Measurements from ENCODE around the gene ADCY10. TPM values are rescaled to one million over a fixed set of nuclear protein-coding genes. Genes with fewer than 3 reads are reported as not detected.
A peak's percentile ranks its signal among the peaks of the same experiment; 100 is the strongest.

The ADCY10 gene
- total RNA-seq, 1 donor from 2014 or later = 0.26 TPM

DNA sequence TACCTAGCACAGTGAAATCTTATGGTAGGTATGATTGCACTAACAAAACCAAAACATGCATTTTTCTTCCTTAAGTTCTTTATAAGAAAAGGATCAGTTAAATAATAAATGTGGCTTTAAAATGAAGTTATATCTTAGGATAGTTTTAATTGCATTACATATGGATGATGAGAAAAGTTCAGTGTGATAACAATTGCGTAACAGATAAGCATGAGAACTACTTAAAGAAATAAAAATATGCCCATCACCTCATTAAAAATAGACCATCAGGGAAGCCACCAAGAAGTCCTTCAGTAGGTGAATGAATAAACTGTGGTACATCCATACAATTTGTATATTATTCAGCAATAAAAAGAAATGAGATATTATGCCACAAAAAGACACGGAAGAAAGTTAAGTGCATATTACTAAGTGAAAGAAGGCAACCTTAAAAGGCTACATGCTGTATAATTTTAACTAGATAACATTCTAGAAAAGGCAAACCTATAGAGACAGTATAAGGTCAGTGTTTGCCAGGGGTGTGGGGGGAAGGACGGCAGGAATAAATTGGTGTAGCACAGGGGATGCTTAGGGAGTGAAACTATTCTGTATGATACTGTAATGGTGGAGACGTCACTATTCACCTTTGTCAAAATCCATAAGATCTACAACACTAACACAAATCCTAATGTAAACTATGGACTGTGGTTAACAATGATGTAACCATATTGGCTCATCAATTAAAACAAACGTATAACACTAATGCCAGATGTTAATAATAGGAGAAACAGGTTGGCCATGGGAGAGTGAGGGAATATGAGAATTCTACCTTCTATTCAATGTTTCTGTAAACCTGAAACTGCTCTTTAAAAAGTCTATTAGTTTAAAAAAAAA is 149.2 kb downstream of the ADCY10 start:
- Histone ChIP-seq H3K36me3 (ENCODE audit: control insufficient read depth, insufficient read depth, low read length) (peaks cover 5% of the 10 kb centered on the region), H3K4me3 (ENCODE audit: low read depth, low read length) (no peak overlapping the region), H3K27me3 (ENCODE audit: control insufficient read depth, insufficient read depth, low read length) (no peaks in the 10 kb centered on the region)
- TF ChIP-seq, protein P1, sequence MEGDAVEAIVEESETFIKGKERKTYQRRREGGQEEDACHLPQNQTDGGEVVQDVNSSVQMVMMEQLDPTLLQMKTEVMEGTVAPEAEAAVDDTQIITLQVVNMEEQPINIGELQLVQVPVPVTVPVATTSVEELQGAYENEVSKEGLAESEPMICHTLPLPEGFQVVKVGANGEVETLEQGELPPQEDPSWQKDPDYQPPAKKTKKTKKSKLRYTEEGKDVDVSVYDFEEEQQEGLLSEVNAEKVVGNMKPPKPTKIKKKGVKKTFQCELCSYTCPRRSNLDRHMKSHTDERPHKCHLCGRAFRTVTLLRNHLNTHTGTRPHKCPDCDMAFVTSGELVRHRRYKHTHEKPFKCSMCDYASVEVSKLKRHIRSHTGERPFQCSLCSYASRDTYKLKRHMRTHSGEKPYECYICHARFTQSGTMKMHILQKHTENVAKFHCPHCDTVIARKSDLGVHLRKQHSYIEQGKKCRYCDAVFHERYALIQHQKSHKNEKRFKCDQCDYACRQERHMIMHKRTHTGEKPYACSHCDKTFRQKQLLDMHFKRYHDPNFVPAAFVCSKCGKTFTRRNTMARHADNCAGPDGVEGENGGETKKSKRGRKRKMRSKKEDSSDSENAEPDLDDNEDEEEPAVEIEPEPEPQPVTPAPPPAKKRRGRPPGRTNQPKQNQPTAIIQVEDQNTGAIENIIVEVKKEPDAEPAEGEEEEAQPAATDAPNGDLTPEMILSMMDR (IDR thresholded peaks at IDR 0.05; ENCODE audit: insufficient read depth, low read length, severe bottlenecking) = no peak
- FAIRE-seq (no peak), DNase-seq (ENCODE audit: low read depth) (no peak)

DNA sequence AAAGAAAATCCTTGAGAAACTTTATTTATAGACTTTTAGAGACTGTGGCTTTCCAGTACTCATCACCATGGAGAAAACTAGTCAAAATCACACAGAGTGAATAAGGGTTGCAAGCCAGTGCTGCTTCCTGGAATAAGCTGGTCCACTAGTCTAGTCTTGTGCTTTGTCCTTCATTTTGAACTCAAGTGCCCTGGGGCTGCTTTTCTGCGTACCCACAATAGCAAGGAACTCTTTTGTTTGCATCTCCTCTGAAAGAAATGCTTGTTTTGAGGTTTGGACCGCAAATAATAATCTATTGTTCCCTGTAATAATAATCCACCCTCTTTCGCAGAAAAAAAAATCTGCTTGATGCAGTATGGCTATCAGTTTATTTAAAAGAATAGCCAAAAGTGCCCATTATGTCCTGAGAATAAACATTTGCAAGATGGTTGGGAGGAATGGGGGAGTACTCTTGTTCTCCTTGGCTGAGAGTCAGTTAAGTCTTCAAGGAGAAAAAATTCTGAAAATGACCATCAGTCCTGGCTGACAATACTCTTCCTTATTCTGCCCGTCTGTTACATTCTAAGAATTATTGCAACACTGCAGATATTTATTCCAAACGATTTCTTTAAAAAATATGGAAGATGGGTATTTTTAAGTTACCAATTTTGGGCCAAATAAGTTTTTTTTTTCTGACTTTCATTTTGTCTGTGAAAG is 150.3 kb downstream of the ADCY10 start:
- H3K36me3 ChIP-seq (ENCODE audit: control insufficient read depth, insufficient read depth, low read length) = peaks cover 5% of the 10 kb centered on the region
- no peak for FAIRE-seq
- H3K27me3 ChIP-seq (ENCODE audit: control insufficient read depth, insufficient read depth, low read length) = no peaks in the 10 kb centered on the region
- peak; percentile 57 for DNase-seq (ENCODE audit: low read depth)
- TF ChIP-seq, protein P1 (IDR thresholded peaks at IDR 0.05; ENCODE audit: insufficient read depth, low read length, severe bottlenecking) = no peak
- no peak overlapping the region for H3K4me3 ChIP-seq (ENCODE audit: low read depth, low read length)

DNA sequence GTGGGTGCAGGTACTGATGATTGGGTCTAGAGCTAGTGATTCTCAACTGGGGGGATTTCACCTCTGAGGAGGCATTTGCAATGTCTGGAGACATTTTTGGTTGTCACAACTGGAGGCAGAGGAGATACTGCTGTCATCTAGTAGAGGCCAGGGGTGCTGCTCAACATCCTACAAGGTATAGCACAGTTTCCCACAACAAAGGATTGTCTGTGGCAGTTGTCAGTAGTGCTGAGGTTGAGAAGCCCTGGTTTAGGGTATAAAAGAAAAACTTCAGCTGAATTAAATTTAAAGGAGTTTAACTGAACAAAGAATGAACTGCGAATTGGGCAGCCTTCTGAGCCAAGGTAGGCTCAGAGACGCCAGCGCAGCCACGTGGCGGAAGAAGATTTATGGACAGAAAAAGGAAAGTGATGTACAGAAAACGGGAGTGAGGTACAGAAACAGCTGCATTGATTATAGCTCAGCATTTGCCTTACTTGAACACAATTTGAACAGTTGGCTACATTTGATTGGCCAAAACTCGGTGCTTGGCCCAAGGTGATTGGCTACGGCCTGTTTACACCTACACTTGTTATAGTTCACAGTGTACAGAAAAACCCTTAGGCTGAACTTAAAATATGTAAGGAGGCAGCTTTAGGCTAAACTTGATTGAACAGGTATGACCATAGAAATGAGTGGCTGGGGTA is 151.7 kb downstream of the ADCY10 start:
- FAIRE-seq (no peak), DNase-seq (ENCODE audit: low read depth) (no peak)
- peaks cover 4% of the 10 kb centered on the region for H3K36me3 ChIP-seq (ENCODE audit: control insufficient read depth, insufficient read depth, low read length)
- no peaks in the 10 kb centered on the region for H3K27me3 ChIP-seq (ENCODE audit: control insufficient read depth, insufficient read depth, low read length)
- H3K4me3 ChIP-seq (ENCODE audit: low read depth, low read length) = no peak overlapping the region
- TF ChIP-seq, protein P1 (IDR thresholded peaks at IDR 0.05; ENCODE audit: insufficient read depth, low read length, severe bottlenecking) = no peak

DNA sequence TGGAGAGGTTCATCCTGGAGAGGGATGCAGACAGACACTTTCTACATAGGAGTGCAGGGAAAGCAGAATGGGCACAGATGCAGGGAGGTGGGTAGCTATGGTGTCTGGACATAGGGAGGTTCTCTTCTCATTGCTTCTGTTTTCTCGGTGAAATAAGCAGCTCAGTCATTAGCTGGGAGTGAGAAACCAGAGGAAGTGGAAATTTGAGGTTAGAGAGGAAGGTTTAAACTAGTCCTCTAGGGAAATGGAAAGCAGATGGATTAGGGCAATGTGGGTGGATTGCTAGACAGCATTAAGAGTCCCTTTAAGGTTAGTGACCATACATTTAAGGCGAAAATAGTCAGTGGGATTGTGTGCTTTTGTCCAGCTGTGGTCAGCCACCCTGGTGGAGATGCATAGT is 152.5 kb downstream of the ADCY10 start:
- DNase-seq (ENCODE audit: low read depth) (no peak), FAIRE-seq (no peak)
- TF ChIP-seq, protein P1 (IDR thresholded peaks at IDR 0.05; ENCODE audit: insufficient read depth, low read length, severe bottlenecking) = no peak
- H3K27me3 ChIP-seq (ENCODE audit: control insufficient read depth, insufficient read depth, low read length) = no peaks in the 10 kb centered on the region
- peaks cover 6% of the 10 kb centered on the region for H3K36me3 ChIP-seq (ENCODE audit: control insufficient read depth, insufficient read depth, low read length)
- H3K4me3 ChIP-seq (ENCODE audit: low read depth, low read length) = no peak overlapping the region

Other genes starting within 250 kb of the ADCY10 start
- 69.8 and 95.6 TPM in 2 replicates for gene MPZL1, start 192.2 kb downstream of the ADCY10 start, total RNA-seq
- 28.2 and 34.6 TPM in 2 replicates for gene DCAF6, start 22.5 kb upstream of the ADCY10 start, total RNA-seq
- gene MPC2, start 22.9 kb upstream of the ADCY10 start, total RNA-seq = 10.8 and 23.6 TPM in 2 replicates
- gene GPR161, start 222.8 kb upstream of the ADCY10 start, total RNA-seq = 7.4 and 8.2 TPM in 2 replicates

All from bronchial epithelial cell (primary cell).